ENCODE measurements around the gene AK5. TPM values are rescaled to one million over a fixed set of nuclear protein-coding genes. Genes with fewer than 3 reads are reported as not detected.

The AK5 gene
- total and polyA plus RNA-seq, 2 of the 13 experiments (the other 11 are each of a cell fraction or from before 2014, with no cell fraction given) = not detected

- Histone ChIP-seq H3K9ac (ENCODE audit: insufficient read depth, low read depth, low read length) (no peak overlapping the region), H3K27me3 (ENCODE audit: control insufficient read depth in 1 of 2, insufficient read depth in 2 of 2, low read length in 2 of 2) (no peaks in the 10 kb centered on the region), H3K4me1 (ENCODE audit: insufficient read depth, low read length) (no peaks in the 10 kb centered on the region), H3K9me3 (ENCODE audit: low read length) (no peaks in the 10 kb centered on the region), H3K27ac (ENCODE audit: extremely low read length, insufficient read depth, low read length) (no peak overlapping the region), H2AFZ (ENCODE audit: low read length) (no peak overlapping the region), H3K79me2 (ENCODE audit: insufficient read depth, low read length) (no peaks in the 10 kb centered on the region), H4K20me1 (ENCODE audit: insufficient read depth, low read length) (no peaks in the 10 kb centered on the region), H3K36me3 (replicated peaks in 1 of 2; ENCODE audit: control insufficient read depth in 1 of 2, insufficient read depth in 2 of 2, low read length in 2 of 2) (no peaks in the 10 kb centered on the region), H3K4me2 (ENCODE audit: low read depth, low read length) (no peak overlapping the region), H3K4me3 (replicated peaks in 1 of 3; ENCODE audit: insufficient read depth in 1 of 3, low read depth in 2 of 3, low read length in 3 of 3) (no peak overlapping the region)
- BruUV-seq (replicated peaks) = no TSS peak
- FAIRE-seq (no peak), DNase-seq (ENCODE audit: low spot score) (no peak), ATAC-seq (no peak)
- ChIA-PET CTCF (ENCODE audit: low intra/inter-chr PET ratio, low total read pairs) (no interaction called here), POLR2A (no interaction called here)
- 0% methylated on average over 4 of the region's 4 CpGs for WGBS (ENCODE audit: low lambda C conversion rate)
- TF ChIP-seq ZNF672 (CRISPR knock-in tag; IDR thresholded peaks at IDR 0.05) = no peak
- TF ChIP-seq PBX2 (CRISPR knock-in tag; IDR thresholded peaks at IDR 0.05) = no peak
- no peak for TF ChIP-seq HNRNPK (IDR thresholded peaks at IDR 0.05; ENCODE audit: low read depth, low read length, poor library complexity, severe bottlenecking)
- TF ChIP-seq, protein P1, sequence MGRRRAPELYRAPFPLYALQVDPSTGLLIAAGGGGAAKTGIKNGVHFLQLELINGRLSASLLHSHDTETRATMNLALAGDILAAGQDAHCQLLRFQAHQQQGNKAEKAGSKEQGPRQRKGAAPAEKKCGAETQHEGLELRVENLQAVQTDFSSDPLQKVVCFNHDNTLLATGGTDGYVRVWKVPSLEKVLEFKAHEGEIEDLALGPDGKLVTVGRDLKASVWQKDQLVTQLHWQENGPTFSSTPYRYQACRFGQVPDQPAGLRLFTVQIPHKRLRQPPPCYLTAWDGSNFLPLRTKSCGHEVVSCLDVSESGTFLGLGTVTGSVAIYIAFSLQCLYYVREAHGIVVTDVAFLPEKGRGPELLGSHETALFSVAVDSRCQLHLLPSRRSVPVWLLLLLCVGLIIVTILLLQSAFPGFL (CRISPR knock-in tag; IDR thresholded peaks at IDR 0.05) = no peak
- TF ChIP-seq ZSCAN21 (CRISPR knock-in tag; IDR thresholded peaks at IDR 0.05; ENCODE audit: borderline replicate concordance) = no peak
- no peak for TF ChIP-seq ZNF343 (CRISPR knock-in tag; IDR thresholded peaks at IDR 0.05)
- TF ChIP-seq, protein P2, sequence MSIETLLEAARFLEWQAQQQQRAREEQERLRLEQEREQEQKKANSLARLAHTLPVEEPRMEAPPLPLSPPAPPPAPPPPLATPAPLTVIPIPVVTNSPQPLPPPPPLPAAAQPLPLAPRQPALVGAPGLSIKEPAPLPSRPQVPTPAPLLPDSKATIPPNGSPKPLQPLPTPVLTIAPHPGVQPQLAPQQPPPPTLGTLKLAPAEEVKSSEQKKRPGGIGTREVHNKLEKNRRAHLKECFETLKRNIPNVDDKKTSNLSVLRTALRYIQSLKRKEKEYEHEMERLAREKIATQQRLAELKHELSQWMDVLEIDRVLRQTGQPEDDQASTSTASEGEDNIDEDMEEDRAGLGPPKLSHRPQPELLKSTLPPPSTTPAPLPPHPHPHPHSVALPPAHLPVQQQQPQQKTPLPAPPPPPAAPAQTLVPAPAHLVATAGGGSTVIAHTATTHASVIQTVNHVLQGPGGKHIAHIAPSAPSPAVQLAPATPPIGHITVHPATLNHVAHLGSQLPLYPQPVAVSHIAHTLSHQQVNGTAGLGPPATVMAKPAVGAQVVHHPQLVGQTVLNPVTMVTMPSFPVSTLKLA (IDR thresholded peaks at IDR 0.05) = no peak
- TF ChIP-seq NFE2 (CRISPR knock-in tag; IDR thresholded peaks at IDR 0.05) = no peak
- TF ChIP-seq ZNF335 (CRISPR knock-in tag; IDR thresholded peaks at IDR 0.05) = no peak
- no peak for TF ChIP-seq MEIS1 (CRISPR knock-in tag; IDR thresholded peaks at IDR 0.05; ENCODE audit: borderline replicate concordance)
- in situ Hi-C loops (cut with HindIII; ENCODE audit: extremely low pct_ligation_motif_present, low pct_unique_long_range_greater_than_20kb) = no loop called here
- intact Hi-C loops (cut with micrococcal nuclease; ENCODE audit: unreplicated experiment) = no loop called here
Observed at GRCh38 chr1:77375990-77376389, 94.2 kb downstream of the AK5 start.
